OCI-M2 (cell line): ENCODE results near the gene CHRNA7.

Experiments used
- DNase-seq: peaks from one replicate; lab custom pipeline; 2025; ENCODE audit not compliant: unreplicated experiment; lab: John Stamatoyannopoulos, UW

The CHRNA7 gene

DNA sequence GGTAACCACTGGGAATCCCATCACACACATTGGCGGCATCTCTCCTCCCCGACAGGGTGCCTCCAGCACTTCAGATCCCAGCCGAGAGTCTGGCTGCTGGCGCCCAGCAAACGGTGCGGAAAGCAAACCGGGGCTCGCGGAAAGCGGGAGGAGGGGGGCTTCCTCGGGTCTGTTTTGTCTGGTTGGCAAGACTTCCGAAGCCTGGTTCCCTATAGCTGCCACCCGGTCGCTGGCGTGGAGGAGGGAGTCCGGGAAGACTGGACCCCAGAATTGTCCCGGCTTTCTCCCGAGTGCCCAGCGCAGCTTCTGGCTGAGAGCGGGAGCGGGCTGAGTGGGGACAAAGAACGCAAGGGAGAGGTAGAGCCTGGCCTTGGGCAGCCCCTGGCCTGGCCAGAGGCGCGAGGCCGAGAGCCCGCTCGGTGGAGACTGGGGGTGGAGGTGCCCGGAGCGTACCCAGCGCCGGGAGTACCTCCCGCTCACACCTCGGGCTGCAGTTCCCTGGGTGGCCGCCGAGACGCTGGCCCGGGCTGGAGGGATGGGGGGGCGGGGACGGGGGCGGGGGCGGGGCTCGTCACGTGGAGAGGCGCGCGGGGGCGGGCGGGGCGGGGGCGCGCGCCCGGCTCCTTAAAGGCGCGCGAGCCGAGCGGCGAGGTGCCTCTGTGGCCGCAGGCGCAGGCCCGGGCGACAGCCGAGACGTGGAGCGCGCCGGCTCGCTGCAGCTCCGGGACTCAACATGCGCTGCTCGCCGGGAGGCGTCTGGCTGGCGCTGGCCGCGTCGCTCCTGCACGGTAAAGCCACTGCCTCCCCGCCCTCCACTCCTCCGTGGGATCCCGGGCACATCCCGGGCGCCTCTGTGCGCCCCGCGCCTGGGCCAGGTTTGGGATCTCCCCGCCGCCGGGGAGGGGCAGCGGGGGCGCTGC is at the start of gene CHRNA7:
CHRNA7 (plus strand) TSS at position 654 of the 920 bp plus-strand sequence; CDS start at position 734, 80 bp downstream.
- DNase-seq = no peak

DNA sequence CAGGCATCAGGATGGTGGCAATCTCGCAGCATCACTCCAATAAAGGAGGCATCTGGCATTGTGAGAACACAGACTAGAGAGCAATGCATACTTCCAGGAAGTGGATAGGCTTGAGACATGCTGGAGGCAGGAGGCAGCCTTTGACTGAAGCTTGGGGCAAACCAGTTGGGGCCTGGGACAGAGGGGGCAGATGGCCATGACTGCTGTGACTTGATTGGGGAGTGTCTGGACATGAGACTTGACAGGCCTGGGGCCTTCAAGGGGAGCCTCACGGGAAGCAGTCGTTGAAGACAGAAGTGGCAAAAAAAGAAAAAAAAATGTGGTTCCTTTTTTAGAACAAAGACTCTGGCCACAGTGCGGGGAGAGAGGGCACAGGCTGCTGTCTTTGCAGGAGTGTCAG is 44.7 kb upstream of the CHRNA7 start:
- DNase-seq = no peak

GRCh38 chr15:31993062-31993461 is 37.3 kb upstream of the CHRNA7 start:
- DNase-seq = no peak

GRCh38 chr15:31997711-31998110 is 32.6 kb upstream of the CHRNA7 start:
- no peak for DNase-seq

DNA sequence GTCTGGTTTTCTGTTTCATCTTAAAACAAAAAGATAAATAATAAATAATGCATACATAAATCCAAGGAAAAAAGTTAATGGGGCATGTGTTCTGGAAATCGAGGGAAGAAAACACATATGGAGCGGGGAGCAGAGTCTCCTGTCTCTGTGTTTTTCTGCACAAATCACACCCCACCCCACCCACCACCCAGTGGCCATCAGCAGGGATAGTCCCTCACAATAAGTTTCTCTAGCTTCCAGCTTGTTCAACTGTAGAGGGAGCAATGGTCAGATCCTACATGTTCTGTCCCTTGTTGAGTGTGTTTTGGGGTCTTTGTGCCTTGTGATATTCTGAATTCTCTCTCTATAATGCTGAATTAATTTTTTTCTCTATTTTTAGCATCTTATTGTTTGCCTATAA is 26.8 kb upstream of the CHRNA7 start:
- DNase-seq = no peak

GRCh38 chr15:32004249-32004648 is 26.1 kb upstream of the CHRNA7 start:
- no peak for DNase-seq

- no peak for DNase-seq
These were observed 22.9 kb upstream of the CHRNA7 start for GRCh38 chr15:32007355-32007960.

GRCh38 chr15:32014953-32015352 is 15.4 kb upstream of the CHRNA7 start:
- no peak for DNase-seq

DNA sequence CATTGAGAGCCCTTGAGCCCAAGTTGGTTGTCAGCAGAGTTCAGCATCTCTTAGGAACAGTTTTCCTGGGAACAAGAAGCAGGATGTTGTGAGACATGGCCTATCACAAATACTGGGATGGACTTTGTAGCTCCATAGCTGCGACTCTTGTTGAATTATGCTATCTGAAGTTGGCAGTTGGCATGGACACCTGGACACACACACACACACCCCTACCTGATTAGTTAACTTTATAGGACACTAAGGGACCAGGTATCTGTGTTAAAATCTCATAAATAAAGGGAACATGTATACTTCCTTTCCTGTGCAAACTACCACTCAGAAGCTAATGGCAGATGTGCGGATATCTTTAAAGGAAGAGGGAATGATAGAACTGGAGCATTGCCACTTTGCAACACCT is 10.2 kb upstream of the CHRNA7 start:
- DNase-seq = no peak

GRCh38 chr15:32028921-32029320 is 1.4 kb upstream of the CHRNA7 start:
- DNase-seq = no peak

DNA sequence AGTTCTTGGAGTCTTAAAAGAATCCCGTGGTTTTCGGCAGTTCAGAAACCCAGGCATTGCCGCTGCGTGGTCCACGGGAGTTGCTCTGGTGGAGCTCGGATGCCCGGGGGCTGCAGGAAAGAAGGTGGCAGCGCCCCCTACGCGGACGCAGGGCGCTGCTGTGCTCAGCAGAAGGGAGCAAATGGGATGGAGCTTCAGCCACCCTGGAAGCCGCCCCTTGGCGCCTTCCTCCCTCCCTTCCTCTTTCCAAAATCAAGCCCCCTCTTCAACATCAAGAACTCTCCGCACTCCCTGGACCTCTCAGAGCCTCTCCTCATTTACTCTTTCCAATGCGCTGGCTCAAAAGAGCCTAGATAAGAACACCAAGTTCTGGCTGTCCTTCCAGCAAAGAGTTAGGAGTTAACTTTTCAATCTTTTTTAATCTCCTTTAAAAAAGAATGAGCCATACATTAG is 880 bp upstream of the CHRNA7 start:
- peak; percentile 21 for DNase-seq

DNA sequence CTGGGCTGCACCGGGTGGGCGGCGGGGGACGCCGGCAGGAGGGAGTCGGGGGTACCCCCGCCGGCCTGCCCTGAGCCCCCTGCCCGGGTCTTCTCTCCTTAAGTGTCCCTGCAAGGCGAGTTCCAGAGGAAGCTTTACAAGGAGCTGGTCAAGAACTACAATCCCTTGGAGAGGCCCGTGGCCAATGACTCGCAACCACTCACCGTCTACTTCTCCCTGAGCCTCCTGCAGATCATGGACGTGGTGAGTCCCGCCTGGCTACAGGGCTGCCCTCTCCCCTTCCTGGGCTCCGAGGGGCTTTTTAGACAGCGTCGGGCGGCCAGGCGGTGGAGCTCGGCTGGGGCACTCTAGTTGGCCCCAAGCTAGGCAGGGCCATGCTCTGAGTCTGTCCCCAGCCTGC is 480 bp downstream of the CHRNA7 start:
- DNase-seq = no peak

- no peak for DNase-seq
These were observed 3.0 kb downstream of the CHRNA7 start for GRCh38 chr15:32033186-32033890.

DNA sequence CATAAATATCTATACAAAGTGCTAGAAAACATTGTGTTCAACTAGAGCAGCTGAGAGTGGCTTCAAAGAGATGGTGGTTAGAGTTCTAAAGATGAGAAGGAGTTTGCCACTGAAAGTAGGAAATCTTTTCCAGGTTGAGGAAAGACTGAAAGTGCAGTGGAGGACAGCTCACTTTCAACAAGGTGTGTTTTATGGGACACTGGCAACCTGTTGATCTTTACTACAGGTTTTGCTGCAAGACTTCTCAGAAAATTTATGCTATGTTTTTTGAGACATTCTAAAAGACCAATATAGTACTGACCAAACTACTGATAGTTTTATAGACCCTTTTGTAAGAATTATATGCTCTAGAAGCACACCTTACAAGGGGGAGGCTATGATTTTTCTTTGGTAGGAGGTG is 3.8 kb downstream of the CHRNA7 start:
- no peak for DNase-seq

DNA sequence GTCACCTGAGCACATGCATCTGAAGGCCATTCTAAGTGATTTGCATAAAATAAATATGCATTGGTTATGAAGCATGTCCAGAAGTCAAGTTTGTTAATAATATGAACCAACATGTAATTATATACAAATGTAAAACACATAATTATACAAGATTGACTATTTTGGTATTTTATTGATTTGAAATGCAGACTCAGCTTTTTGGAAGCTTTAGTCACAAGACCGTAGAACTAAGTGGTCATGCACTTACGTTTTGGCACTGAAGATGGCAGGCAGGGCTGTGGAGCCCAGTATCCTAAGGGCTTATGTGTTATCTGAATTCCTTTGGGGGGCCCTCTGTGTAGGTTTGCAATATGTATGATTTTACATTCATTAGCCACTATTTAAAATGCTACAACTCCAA is 5.0 kb downstream of the CHRNA7 start:
- no peak for DNase-seq

DNA sequence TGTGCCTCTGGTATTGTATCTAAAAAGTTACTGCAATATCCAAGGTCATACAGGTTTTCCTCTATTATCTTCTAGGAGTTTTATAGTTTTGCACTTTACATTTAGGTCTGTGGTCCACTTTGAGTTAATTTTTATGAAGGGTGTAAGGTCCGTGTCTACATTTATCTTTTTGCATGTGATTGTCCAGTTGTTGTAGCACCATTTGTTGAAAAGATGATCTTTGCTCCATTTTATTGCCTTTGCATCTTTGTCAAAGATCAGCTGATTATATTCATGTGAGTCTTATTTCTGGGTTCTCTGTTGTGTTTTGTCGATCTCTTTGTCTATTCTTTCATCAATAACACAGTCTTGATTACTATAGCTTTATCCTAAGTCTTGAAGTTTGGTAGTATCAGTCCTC is 6.7 kb downstream of the CHRNA7 start:
- no peak for DNase-seq

- DNase-seq = no peak
These were observed 11.0 kb downstream of the CHRNA7 start for GRCh38 chr15:32041294-32041693.

GRCh38 chr15:32042269-32042972 is 12.1 kb downstream of the CHRNA7 start:
- no peak for DNase-seq

DNA sequence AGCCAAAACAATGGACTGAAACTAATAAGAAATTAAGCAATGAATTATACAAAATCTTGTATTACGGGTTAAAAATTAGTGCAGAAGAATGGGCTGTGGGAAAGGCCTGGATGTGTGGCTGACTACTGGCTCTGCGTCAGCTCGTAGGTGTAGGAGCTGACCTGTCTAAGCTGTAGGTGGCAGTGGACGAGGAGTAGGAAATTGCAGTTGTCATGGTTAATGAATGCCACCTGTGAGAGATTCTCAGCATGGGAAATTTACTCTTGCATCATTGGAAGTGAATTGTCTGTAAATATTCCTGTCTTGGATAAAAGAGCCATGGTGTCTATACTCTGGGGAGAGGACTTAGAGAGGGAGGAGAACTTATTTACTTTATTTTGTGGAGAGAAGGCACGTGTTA is 23.4 kb downstream of the CHRNA7 start:
- DNase-seq = no peak

- no peak for DNase-seq
These were observed 27.6 kb downstream of the CHRNA7 start for GRCh38 chr15:32057876-32058425.

DNA sequence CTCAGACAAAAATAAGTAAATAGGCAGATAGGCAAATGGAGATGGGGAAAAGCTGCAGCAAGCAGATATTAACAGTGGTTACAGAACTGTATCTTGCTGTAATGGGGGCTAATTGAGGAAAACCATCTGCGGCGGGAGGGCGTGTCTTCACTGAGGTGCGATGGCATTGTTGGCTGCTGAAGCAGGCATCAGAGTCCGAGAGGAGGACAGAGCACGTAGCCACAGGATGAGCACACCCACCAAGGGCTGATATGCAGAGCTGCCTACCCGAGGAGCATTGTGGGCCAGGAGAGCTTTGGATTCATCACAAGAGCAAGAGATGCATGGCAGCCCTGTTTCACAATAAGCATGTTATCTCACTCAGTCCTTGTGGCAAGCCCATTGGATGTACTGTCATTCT is 30.4 kb downstream of the CHRNA7 start:
- DNase-seq = no peak
